A549 treated with CpdA at 1 μM for 4 hours (cell line): ENCODE results near the gene CNPY4. TPM values are rescaled to one million over a fixed set of nuclear protein-coding genes. Genes with fewer than 3 reads are reported as not detected.

Experiments
- total RNA-seq: library from RNA; stranded (reverse); fragments of 200-300 nt; extraction: Qiagen RNA extraction; gene quantifications from 5 replicates; pipeline ENCODE4 v1.2.3, GENCODE V29; 2022; ENCODE audit warnings: low read depth

CNPY4 gene
- 10.7 to 13.0 TPM (median 12.0 TPM) in 5 replicates for total RNA-seq

GRCh38 chr7:100119072-100119969 is at the start of gene CNPY4, which contains the start of gene TAF6:
TSS of gene CNPY4 (plus strand) at chr7:100119634. CDS start at chr7:100119745, 111 bp downstream.
TSS of gene TAF6 (minus strand) at chr7:100119358. CDS start at chr7:100114209, 5,149 bp downstream.

GRCh38 chr7:100081535-100082102 is 37.8 kb upstream of the CNPY4 start, which contains the start of gene ZNF3:
TSS of gene ZNF3 (minus strand) at chr7:100081723. CDS start at chr7:100077357, 4,366 bp downstream.

GRCh38 chr7:100088621-100089457 is 30.6 kb upstream of the CNPY4 start, which contains the start of gene COPS6:
TSS of gene COPS6 (plus strand) at chr7:100088969. CDS start at chr7:100088991, 22 bp downstream.

GRCh38 chr7:100101016-100101862 is 18.2 kb upstream of the CNPY4 start, which contains the start of the genes AP4M1 and MCM7:
TSS of gene AP4M1 (plus strand) at chr7:100101643. CDS start at chr7:100101715, 72 bp downstream.
TSS of gene MCM7 (minus strand) at chr7:100101397. CDS start at chr7:100101294, 103 bp downstream.

GRCh38 chr7:100126931-100127865 is 7.8 kb downstream of the CNPY4 start, which contains the start of gene MBLAC1:
TSS of gene MBLAC1 (plus strand) at chr7:100126967. CDS start at chr7:100127396, 429 bp downstream.

DNA sequence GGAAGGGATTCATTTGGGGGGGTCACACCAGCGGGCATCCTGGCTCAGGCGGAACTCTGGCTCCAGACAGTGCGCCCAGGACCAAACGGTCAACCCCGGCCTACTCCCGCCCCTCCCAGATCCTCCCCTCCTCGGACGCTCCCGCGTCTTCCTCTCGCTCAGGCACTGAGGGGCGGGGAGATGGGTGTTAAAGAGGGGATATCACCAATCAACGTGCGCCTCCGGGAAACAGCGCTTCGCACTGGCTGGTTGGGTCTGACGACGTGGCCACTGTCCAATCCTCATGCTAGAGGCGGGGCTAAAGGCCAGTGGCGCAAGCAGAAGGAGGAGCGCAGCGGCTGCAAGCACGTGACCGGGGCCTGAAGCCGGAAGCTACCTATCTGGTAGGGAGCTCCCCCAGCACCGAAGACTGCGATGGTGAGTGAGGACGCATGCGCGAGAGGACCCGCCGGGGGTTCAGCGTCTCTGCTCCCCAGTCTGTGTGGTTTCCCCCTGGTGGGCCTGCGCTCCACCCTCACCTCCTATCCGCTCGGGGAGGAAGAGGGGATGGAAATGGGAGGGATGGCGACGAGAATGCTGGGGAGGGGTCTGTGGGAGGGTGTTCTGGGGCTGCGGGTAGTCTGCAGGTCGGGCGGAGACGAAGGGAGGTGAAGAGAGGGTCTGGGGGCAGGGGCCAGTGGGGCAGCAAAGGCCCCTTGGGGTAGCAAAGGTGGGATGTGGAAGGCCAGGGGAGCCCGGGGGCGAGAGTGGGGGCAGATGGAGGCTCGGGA is 29.3 kb downstream of the CNPY4 start, which contains the start of gene LAMTOR4:
Gene LAMTOR4, plus strand, starts transcription at position 360 of the 770 bp plus-strand sequence. Its CDS starts 55 bp downstream, at position 415.

GRCh38 chr7:100158229-100159098 is 39.0 kb downstream of the CNPY4 start, which contains the start of gene TRAPPC14:
TSS of gene TRAPPC14 (minus strand) at chr7:100158723. CDS start at chr7:100158499, 224 bp downstream.

Other genes starting within 250 kb of the CNPY4 start
- gene OR2AE1, start 242.6 kb upstream of the CNPY4 start, total RNA-seq, result not detected in 5 replicates
- 25.5 to 27.8 TPM (median 26.6 TPM) in 5 replicates for gene TRIM4, start 200.1 kb upstream of the CNPY4 start, total RNA-seq
- 0.15 to 0.27 TPM (median 0.19 TPM) in 5 replicates for gene GJC3, start 190.0 kb upstream of the CNPY4 start, total RNA-seq
- not detected in 5 replicates for gene AZGP1, start 143.6 kb upstream of the CNPY4 start, total RNA-seq
- 6.6 to 11.3 TPM (median 9.3 TPM) in 5 replicates for gene ZKSCAN1, start 104.0 kb upstream of the CNPY4 start, total RNA-seq
- 10.0 to 12.2 TPM (median 10.5 TPM) in 5 replicates for gene ZSCAN21, start 69.9 kb upstream of the CNPY4 start, total RNA-seq
- gene ZNF3, start 37.9 kb upstream of the CNPY4 start, total RNA-seq, result 17.8 to 24.8 TPM (median 18.8 TPM) in 5 replicates
- 148 to 197 TPM (median 177 TPM) in 5 replicates for gene COPS6, start 30.7 kb upstream of the CNPY4 start, total RNA-seq
- gene MCM7, start 18.2 kb upstream of the CNPY4 start, total RNA-seq, result 241 to 254 TPM (median 244 TPM) in 5 replicates
- 14.2 to 17.9 TPM (median 16.1 TPM) in 5 replicates for gene AP4M1, start 18.0 kb upstream of the CNPY4 start, total RNA-seq
- gene TAF6, start 276 bp upstream of the CNPY4 start, total RNA-seq, result 60.0 to 70.6 TPM (median 68.0 TPM) in 5 replicates
- gene MBLAC1, start 7.3 kb downstream of the CNPY4 start, total RNA-seq, result 2.5 to 3.5 TPM (median 2.9 TPM) in 5 replicates
- gene LAMTOR4, start 29.3 kb downstream of the CNPY4 start, total RNA-seq, result 157 to 193 TPM (median 181 TPM) in 5 replicates
- gene TRAPPC14, start 39.1 kb downstream of the CNPY4 start, total RNA-seq, result 11.9 to 15.5 TPM (median 13.2 TPM) in 5 replicates
- gene GAL3ST4, start 49.0 kb downstream of the CNPY4 start, total RNA-seq, result 0.07 to 0.08 TPM in 2 of 5 replicates, not detected in the others
- gene GPC2, start 57.7 kb downstream of the CNPY4 start, total RNA-seq, result 0.24 to 1.4 TPM (median 0.67 TPM) in 5 replicates
- gene STAG3, start 58.3 kb downstream of the CNPY4 start, total RNA-seq, result 0.18 to 0.45 TPM (median 0.26 TPM) in 4 of 5 replicates, not detected in the other
- gene PVRIG, start 100.3 kb downstream of the CNPY4 start, total RNA-seq, result not detected in 5 replicates
- gene SPDYE3, start 188.1 kb downstream of the CNPY4 start, total RNA-seq, result not detected in 5 replicates
- 25.8 to 35.2 TPM (median 31.2 TPM) in 5 replicates for gene PILRB, start 238.5 kb downstream of the CNPY4 start, total RNA-seq